ENCODE results near the gene CIAPIN1.
"Not testable (repeated sequence)": the region's sequence is repeated elsewhere in the genome, so short reads cannot be mapped to it uniquely, and the experiment has no call there.

The CIAPIN1 gene

DNA sequence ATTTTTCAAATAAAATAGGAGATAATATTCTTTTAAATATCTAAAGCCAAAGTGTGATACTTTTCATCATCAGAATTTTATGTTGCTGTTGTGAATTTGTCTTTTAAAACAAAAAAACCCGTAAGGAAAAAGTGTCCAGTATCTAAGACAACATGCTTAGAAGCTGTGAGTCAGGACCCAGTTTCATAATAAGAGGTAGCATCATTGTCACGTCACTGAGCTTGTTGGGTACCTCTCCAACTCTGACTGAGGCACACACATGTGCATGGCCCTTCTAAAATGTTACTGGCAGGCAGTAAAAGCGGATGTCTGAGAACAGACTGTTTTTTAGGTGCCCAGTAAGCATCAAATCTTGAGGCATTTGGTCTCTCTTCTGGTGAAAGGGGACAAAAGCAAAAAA is 2.5 kb downstream of the CIAPIN1 start:
- H3K4me3 ChIP-seq (ENCODE audit: low read depth, low read length) = no peak overlapping the region

DNA sequence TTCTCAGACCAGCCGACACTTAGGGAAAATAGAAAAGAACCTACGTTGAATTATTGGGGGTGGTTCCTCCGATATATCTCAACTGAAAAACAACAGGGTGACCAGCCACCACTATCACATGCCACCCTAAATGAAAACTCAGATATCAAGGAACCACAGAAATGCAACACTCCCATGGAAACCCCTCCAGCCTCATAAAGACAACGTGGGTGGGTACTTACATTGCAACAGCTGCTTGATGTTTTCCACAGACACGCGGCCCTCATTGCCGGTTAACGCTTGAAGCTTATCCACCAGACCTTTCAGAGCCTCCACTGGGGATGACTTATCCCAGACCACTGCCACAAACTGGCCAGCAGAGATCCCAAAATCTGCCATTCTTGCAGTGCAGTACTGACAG is 6.6 kb downstream of the CIAPIN1 start:
- H3K4me3 ChIP-seq (ENCODE audit: low read depth, low read length) = not testable (repeated sequence)

DNA sequence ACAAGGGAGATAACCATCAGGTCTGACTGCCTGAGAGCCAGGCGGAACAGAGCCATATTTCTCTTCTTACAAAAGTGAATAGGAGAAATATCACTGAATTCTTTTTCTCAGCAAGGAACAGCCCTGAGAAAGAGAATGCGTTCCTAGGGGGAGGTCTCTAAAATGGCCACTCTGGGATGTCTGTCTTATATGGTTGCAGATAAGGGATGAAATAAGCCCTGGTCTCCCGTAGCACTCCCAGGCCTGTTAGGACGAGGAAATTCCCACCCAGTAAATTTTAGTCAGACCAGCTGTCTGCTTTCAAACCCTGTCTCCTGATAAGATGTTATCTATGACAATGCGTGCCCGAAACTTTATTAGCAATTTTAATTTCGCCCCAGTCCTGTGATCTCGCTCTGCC is 7.2 kb downstream of the CIAPIN1 start:
- not testable (repeated sequence) for H3K4me3 ChIP-seq (ENCODE audit: low read depth, low read length)

DNA sequence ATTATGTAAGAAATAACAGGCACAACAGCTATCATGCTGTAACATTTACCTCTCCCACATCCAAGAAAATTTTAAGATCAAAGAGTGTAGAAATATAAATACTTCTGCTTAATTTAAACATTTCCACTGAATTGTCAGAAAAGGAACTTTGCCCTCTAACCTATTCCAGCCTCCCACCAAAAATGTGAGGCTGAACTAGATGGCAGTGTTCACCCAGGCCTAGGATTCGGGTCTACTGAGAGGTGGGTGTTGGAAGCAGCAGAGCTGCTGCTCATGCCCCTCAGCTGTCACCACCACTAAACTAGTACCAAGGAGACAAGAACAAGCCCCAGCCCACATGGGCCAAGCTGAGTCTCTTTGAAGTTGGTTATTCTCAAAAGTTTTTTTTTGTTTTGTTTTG is 11.3 kb downstream of the CIAPIN1 start:
- H3K4me3 ChIP-seq (ENCODE audit: low read depth, low read length) = no peak overlapping the region

DNA sequence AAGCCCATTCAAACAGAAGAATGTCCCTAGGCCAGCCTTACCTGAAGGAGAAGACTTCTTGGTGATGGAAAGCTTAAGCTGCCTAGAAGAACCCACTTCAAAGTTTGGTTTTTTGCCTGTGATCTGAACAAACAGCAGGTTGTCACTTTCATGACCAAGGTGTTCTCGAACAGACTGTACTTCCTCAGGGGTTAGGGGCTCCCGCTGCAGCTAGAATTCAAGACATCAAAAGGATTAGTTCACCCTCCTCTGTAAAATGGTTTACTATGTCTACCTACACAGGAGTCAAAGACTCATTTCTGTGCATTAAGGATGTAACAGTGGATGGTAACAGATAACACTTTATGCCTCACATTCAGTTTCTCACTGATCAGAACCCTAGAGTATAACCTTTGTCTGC is 13.2 kb downstream of the CIAPIN1 start:
- no peak overlapping the region for H3K4me3 ChIP-seq (ENCODE audit: low read depth, low read length)

DNA sequence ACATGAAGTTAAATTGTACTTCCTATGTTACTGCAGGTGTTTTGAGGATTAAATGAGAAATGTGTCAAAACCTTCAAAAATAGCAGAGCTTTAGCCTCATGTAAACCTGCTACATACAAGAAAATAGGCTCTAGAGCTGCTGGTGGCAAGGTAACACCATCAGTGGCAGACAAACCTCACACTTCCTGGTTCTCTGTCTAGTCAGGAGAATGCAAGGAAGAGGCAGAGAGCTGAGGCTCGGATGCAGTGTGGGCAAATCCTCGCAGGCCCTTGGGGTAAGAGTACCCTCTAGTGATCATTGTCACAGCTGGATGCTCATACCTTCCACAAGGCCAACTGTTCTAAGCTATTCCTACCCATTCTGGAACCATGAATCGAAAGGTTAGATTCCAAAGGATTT is 14.2 kb downstream of the CIAPIN1 start:
- no peak overlapping the region for H3K4me3 ChIP-seq (ENCODE audit: low read depth, low read length)

DNA sequence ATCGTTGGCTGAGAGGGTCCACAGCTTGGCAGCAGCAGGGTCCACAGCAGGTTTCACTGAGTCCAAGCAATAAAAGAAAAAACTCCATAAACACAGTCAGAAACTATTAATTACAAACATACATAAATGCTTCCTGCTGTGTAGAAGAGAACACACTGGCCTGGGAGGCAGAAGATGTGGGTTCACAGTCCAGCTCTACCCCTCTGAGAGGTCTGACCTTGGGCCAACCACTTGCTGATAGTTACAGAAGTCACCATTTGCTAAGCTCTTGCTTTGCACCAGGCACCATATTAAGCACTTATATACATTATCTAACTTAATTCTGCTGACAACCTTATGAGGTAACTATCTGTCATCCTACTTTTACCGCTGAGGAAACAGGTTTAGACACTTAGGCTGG is 14.7 kb downstream of the CIAPIN1 start:
- no peak overlapping the region for H3K4me3 ChIP-seq (ENCODE audit: low read depth, low read length)

DNA sequence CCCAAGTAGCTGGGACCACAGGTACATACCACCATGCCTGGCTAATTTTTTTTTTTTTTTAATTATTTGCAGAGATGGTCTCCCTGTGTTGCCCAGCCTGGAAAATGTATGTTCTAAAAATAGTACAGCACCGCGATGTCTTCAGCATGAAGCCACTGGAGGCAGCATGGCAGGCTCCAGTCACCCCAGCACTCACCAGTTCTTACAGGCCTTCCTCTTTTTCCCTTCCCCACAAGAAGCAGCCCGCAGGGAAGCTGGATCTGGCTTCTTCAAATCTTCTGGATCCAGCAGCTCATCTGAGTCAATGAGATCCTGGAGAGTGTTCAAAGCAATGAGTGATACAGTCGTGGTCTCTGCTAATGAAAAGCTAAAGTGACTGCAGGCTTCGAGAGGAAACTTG is 16.2 kb downstream of the CIAPIN1 start:
- no peak overlapping the region for H3K4me3 ChIP-seq (ENCODE audit: low read depth, low read length)

DNA sequence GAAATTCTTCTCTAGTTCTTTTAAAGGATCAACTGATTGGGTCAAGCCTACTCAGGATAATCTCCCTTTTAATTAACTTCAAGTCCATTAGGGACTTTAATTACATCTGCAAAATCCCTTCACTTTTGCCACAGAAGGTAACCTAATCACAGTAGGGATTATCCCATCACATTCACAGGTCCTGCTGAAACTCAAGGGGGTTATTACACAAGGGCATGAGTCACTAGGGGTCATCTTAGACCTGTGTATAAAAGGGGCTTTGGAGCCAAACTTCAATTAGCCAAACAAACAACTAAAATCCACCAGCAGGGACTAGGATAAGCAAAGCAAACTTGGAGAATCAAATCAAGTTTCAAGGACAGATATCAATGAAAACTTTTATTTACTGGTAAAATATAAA is 19.4 kb downstream of the CIAPIN1 start:
- H3K4me3 ChIP-seq (ENCODE audit: low read depth, low read length) = no peak overlapping the region

DNA sequence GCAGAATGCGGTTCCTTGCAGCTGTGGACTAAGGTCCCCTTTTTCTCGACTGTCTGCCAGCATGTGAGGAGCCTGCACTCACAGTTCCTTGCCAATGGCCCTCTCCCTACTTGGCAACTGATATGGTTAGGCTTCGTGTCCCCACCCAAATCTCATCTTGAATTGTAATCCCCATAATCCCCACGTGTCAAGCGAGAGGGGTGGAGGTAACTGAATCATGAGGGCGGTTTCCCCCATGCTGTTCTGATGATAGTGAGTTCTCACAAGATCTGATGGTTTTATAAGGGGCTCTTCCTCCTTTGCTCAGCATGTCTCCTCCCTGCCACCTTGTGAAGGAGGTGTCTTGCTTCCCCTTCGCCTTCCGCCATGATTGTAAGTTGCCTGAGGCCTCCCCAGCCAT is 19.9 kb downstream of the CIAPIN1 start:
- H3K4me3 ChIP-seq (ENCODE audit: low read depth, low read length) = no peak overlapping the region

DNA sequence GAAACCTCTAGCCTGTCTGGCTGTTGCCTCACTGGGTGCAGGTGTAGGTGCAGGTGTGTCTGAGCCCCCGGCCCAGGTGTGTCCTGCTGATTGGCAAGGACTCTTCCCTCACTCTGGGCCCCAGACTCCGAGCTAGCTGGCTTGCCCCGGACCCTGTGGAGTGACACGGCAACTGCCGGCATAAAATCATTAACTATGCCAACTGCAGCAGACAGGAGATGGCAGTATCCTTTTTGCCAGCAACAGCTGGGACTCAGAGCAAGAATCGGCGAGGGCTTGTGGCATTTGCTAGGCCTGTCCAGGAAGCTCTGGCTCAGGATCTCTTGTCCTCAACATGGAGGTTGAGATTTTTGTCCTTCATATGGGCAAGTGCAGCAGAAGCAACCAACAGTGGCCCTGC is 20.8 kb downstream of the CIAPIN1 start:
- H3K4me3 ChIP-seq (ENCODE audit: low read depth, low read length) = no peak overlapping the region

DNA sequence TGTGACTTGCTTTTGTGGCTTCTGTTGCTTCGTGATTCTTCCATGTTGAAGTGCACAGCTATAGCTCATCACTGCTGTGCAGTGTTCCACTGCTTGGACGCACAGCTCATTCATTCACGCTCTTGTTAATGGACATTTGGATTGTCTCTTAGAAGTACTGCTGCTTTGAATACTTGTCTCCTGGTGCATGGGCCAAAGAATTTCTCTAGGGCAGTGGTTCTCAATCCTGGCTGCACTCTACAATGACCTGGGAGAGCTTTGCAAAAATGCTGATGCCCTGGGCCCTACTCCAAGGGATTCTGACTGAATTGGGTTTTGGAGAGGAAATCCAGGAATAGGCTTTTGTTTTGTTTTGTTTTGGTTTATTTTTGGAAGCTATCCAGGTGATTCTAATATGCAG is 22.6 kb downstream of the CIAPIN1 start:
- no peak overlapping the region for H3K4me3 ChIP-seq (ENCODE audit: low read depth, low read length)

DNA sequence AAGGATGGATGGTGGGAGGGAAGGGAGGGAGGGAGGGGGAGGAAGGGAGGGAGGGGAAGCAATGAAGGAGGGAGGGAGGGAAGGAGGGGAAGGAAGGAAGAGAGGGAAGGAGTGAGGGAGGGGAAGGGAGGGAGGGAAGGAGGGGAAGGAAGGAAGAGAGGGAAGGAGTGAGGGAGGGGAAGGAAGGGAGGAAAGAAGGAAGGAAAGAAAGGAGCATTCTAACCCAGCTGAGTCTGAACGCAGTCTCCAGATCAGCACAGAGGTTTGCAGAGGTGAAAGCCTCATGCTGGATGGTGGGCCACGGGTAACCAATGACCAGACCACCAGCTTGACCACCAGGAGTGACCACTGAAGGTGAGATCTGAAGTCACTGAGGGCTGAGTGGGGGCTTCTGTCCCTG is 24.0 kb downstream of the CIAPIN1 start:
- no peak overlapping the region for H3K4me3 ChIP-seq (ENCODE audit: low read depth, low read length)

DNA sequence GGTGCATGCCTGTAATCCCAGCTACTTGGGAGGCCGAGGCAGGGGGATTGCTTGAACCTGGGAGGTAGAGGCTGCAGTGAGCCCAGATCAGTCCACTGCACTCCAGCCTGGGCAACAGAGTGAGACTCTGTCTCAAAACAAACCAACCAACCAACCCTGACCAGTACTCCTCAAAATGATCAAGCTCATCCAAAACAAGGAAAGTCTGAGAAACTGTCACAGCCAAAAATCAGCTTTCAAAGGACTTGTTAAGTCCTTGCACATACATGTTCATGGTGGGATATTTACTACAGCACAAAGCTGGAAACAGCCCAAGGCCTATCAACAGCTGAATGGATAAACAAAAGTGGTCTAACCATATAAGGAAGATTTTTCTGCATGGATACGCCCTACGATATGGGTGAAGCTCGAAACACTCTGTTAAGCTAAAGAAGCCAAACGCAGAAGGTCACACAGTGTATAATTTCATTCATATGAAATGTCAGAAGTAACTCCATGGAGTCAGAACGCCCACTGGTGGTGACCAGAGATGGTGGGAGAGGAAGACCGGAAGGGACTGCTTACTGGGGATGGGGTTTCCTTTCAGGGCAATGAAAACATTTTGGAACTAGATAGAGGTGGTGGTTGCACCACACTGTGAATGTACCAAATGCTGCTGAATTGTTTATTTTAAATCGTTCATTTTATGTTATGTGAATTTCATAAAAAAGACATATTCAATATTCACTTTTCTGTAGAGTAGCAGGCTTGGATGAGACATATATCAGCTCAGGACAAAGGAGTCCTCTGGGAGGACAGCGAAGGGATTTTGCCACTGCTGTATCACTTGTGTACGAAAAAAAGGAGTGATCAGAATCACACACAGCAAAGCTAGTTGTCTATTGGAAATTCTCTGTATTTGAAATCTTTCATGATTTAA is 24.9 kb downstream of the CIAPIN1 start:
- H3K4me3 ChIP-seq (ENCODE audit: low read depth, low read length) = no peak overlapping the region

DNA sequence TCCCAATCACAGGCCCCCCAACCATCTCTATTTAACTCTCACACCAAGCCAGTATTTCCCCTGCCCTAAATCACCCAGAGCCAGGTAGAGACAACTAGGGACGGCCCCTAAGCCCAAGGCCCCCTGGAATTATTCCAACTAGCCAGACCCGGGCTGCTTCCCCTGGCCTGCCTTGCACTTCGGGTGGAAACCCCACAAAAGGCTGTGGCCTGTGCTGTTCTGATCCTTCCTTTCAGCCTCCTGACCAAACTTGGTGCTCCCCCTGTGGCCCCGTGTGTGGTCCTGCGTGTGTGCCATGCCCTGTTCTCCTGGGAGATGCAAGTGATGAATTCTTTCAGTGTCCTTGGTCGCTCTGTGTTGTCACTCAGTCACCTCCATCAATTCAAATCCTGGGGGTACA is 27.7 kb downstream of the CIAPIN1 start:
- no peak overlapping the region for H3K4me3 ChIP-seq (ENCODE audit: low read depth, low read length)

DNA sequence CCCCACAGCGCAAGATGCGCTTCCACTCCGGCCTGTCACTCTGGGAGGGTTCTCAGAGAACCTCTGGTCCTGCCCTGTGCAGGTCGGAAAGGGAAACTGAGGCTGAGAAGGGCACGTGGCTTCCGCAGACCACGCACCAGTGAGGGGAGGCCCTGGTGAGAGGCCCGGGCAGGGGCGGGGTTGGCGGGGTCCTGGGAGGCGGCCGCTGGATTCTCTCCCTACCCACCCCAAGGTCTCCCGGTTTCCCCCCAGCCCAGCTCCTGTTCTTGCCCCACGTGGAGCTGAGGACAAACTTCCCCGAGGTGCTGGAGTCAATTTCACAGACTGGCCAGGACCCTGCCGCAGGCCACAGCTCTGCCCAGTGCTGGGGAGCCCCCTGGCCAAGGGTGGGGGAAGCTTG is 31.1 kb downstream of the CIAPIN1 start:
- H3K4me3 ChIP-seq (ENCODE audit: low read depth, low read length) = no peak overlapping the region

DNA sequence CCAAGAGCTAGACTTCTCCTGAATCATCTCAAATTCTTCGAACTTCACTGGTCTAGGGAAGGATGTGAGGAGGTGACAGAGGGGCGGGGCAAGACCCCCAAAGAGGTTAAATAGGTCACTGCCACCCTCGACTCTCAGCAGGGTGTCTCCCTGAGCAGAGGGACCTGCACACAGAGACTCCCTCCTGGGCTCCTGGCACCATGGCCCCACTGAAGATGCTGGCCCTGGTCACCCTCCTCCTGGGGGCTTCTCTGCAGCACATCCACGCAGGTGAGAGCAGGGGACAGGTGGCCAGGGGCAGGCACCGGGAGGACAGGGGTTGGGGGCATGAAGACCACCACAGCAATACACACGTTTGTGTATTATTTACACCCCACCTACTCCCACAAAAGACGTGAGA is 33.5 kb downstream of the CIAPIN1 start:
- no peak overlapping the region for H3K4me3 ChIP-seq (ENCODE audit: low read depth, low read length)

DNA sequence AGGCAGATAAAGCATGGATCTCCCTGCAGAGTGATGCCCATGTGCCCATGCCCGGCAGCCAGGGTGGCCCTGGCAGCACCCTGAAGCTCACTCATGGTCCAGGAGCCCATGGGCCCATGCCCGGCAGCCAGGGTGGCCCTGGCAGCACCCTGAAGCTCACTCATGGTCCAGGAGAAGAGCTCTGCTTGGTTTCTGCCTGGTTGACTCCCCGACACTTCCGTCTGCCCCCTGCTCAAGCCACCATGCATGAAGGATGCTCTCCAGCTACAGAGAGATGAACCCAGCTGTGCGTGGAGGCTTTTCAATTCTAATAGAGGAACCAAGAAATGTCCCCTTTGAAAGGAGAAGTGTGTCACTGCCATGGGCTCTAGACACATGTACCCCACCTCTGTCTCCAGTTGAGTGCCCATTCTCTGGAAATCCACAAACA is 33.9 kb downstream of the CIAPIN1 start:
- no peak overlapping the region for H3K4me3 ChIP-seq (ENCODE audit: low read depth, low read length)

DNA sequence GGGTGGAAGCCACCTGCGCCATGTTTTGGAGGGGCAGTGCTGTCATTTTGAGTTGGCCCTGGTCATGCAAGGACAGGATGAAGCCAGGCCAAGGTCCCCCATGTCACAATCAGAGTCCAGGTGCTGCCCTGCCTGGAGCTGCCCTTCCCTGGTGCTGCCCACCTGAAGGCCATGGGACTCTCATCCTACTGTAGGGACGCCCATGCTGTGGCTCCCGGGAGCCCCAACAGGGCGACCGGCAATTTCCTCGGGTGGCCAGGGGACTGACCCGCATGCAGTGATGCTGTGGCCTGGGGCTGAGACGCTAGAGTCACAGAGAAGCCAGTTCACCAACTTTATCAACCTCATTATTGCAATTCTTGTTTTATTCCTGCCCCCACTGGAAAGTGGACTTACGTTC is 34.6 kb downstream of the CIAPIN1 start:
- H3K4me3 ChIP-seq (ENCODE audit: low read depth, low read length) = no peak overlapping the region

DNA sequence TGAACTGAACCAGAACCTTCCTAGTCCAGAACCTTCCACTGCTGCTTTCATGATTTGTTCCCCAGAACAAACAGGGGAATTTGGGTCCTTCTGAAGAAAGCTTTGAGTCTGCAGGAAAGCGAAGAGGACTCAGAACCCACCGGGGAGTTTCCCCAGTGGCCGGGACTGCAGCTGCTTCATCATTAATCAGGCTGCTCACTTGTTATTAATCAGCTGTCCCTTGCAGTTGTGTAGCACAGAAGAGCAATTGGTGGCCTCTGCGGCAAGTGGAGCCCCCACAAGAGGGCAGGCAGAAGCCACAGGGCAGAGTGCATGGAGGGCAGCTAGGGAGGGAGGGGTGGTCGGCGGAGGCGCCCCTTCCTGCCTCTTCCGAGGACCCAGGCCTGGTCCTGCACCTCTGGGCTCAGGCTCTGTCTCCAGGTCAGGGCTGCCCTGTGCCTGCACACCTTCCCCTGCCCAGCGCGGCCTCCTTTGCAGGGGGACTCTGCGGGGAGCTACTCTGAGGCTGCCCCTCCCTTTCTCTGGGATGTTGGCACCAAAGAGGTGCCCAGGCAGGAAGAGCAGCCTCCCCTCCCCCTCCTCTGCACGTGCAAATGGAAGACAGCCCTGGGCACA is 35.7 kb downstream of the CIAPIN1 start:
- H3K4me3 ChIP-seq (ENCODE audit: low read depth, low read length) = no peak overlapping the region

DNA sequence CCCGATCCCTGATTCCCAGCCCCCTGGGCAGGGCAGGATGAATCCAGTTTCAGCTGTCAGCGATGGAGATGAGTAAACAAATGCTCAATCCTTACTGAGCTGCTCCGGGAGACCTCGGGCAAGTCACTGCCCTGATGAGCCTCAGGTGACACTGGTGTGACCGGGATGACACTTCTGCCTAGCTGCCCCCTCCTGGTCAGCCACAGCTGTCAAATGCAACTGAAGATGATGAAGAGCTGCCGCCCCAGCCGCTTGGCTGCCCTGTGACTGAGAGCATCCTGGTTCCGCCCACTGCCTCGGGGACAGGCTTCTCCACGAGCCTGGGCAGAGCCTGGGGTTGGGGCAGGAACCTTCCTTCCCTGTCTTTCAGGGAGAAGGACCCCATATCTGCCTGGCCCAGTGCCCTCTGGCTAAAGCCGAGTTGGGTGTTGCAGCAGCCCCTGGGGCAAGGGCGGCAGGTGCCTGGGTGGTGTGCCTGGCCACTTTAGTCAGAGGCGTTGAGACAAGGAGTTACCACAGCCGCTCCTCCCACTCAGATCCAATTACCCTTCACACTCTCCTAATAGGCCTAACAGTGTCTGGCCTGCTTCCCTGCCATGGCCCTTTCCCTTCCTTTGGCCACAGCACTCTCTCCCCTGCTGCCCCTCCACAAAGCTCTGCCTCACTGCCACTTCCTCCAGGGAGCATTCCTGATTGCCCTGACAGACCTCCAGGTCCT is 37.2 kb downstream of the CIAPIN1 start:
- H3K4me3 ChIP-seq (ENCODE audit: low read depth, low read length) = no peak overlapping the region

DNA sequence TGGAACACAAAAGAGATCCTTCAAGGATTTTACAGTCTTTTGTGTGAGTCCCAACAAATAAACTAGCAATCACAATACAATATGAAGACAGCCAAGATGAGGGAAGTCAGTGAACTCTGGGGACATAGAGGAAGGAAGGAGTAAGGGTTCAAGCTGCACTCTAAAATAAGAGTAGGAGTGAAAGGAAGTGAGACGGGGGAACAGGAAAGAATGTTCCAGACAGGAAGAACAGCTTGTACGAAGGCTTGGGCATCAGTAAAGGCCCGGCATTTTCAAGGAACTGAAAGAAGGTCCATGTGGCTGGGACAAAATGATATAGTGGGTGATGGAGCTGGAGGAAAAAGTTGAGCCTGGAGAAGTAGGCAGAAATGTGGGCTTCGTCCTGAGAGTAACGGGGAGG is 38.1 kb downstream of the CIAPIN1 start:
- no peak overlapping the region for H3K4me3 ChIP-seq (ENCODE audit: low read depth, low read length)

Measured in iPS-11a (cell line).